HG03342 (cell line): ENCODE data around the gene TFAP2E.

Source experiments
- ATAC-seq: cut with Tn5 transposase; IDR thresholded peaks from one replicate; pipeline ENCODE4 v1.9.1; 2021; ENCODE audit warnings: mild to moderate bottlenecking, moderate library complexity; ENCODE audit not compliant: unreplicated experiment

TFAP2E gene

GRCh38 chr1:35592991-35593769 lies 20.1 kb downstream of the TFAP2E start:
- ATAC-seq = no peak

GRCh38 chr1:35594005-35594760 lies 21.1 kb downstream of the TFAP2E start:
- no peak for ATAC-seq

GRCh38 chr1:35595684-35596083 lies 22.6 kb downstream of the TFAP2E start:
- no peak for ATAC-seq

- ATAC-seq = no peak
Observed at GRCh38 chr1:35597870-35598269, 24.8 kb downstream of the TFAP2E start.

GRCh38 chr1:35598895-35599294 lies 25.8 kb downstream of the TFAP2E start:
- no peak for ATAC-seq

- no peak for ATAC-seq
Observed at GRCh38 chr1:35599411-35599810, 26.3 kb downstream of the TFAP2E start.

- no peak for ATAC-seq
Observed at GRCh38 chr1:35600593-35600992, 27.5 kb downstream of the TFAP2E start.

- ATAC-seq = no peak
Observed at GRCh38 chr1:35603468-35603867, 30.4 kb downstream of the TFAP2E start.

- ATAC-seq = no peak
Observed at GRCh38 chr1:35603941-35604340, 30.8 kb downstream of the TFAP2E start.

GRCh38 chr1:35605071-35605866 lies 32.2 kb downstream of the TFAP2E start:
- no peak for ATAC-seq

GRCh38 chr1:35605867-35606182 lies 32.7 kb downstream of the TFAP2E start:
- no peak for ATAC-seq

- no peak for ATAC-seq
Observed at GRCh38 chr1:35611655-35612054, 38.5 kb downstream of the TFAP2E start.

- ATAC-seq = no peak
Observed at GRCh38 chr1:35615440-35615839, 42.3 kb downstream of the TFAP2E start.

- ATAC-seq = no peak
Observed at GRCh38 chr1:35619237-35620121, 46.4 kb downstream of the TFAP2E start.

GRCh38 chr1:35622510-35623178 lies 49.5 kb downstream of the TFAP2E start:
- ATAC-seq = no peak

GRCh38 chr1:35623832-35624231 lies 50.7 kb downstream of the TFAP2E start:
- ATAC-seq = no peak

GRCh38 chr1:35629051-35629450 lies 55.9 kb downstream of the TFAP2E start:
- ATAC-seq = no peak

- ATAC-seq = no peak
Observed at GRCh38 chr1:35631396-35631795, 58.3 kb downstream of the TFAP2E start.

GRCh38 chr1:35633547-35633946 lies 60.4 kb downstream of the TFAP2E start:
- ATAC-seq = no peak

- ATAC-seq = no peak
Observed at GRCh38 chr1:35637401-35637809, 64.3 kb downstream of the TFAP2E start.
